ENCODE data around the gene GALP. TPM values are rescaled to one million over a fixed set of nuclear protein-coding genes. Genes with fewer than 3 reads are reported as not detected.
"Not testable (repeated sequence)": the region's sequence is repeated elsewhere in the genome, so short reads cannot be mapped to it uniquely, and the experiment has no call there.

The GALP gene
- total RNA-seq, 4 donors from 2014 or later = not detected

DNA sequence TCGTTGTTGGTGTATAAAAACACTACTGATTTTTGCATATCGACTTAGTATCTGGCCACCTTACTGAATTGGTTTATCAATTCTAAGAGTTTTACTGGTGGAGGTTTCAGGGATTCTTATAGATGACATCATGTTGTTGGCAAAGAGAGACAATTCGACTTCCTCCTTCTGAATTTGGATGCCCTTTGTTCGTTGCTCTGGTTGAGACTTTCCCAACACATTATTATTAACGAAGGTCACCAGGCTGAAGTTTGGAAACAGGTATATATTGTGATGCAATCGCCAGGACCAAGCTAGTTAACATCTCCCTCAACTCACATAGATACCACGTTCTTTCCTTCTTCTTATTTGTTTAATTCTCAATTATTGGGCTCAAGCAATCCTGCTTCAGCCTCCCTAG, 23.9 kb downstream of the GALP start:
- TF ChIP-seq EP300 (IDR thresholded peaks at IDR 0.05) (no peak), POLR2A (IDR thresholded peaks at IDR 0.05) (no peak)
- TF ChIP-seq, protein P1, sequence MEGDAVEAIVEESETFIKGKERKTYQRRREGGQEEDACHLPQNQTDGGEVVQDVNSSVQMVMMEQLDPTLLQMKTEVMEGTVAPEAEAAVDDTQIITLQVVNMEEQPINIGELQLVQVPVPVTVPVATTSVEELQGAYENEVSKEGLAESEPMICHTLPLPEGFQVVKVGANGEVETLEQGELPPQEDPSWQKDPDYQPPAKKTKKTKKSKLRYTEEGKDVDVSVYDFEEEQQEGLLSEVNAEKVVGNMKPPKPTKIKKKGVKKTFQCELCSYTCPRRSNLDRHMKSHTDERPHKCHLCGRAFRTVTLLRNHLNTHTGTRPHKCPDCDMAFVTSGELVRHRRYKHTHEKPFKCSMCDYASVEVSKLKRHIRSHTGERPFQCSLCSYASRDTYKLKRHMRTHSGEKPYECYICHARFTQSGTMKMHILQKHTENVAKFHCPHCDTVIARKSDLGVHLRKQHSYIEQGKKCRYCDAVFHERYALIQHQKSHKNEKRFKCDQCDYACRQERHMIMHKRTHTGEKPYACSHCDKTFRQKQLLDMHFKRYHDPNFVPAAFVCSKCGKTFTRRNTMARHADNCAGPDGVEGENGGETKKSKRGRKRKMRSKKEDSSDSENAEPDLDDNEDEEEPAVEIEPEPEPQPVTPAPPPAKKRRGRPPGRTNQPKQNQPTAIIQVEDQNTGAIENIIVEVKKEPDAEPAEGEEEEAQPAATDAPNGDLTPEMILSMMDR (IDR thresholded peaks at IDR 0.05) = no peak
- H3K27ac ChIP-seq = no peak overlapping the region
- WGBS, 2 donors = 65 to 73% methylated on average over 6 to 7 of the region's 7 CpGs
- no peak for DNase-seq (ENCODE audit: low spot score in 2 of 2)
- H3K4me1 ChIP-seq = no peaks in the 10 kb centered on the region
- H3K9me3 ChIP-seq = peaks cover 0 to 3% (median 0%) of the 10 kb centered on the region in 4 donors
- no peak overlapping the region for H3K4me3 ChIP-seq
- no peaks in the 10 kb centered on the region for H3K36me3 ChIP-seq
- no peaks in the 10 kb centered on the region for H3K27me3 ChIP-seq

DNA sequence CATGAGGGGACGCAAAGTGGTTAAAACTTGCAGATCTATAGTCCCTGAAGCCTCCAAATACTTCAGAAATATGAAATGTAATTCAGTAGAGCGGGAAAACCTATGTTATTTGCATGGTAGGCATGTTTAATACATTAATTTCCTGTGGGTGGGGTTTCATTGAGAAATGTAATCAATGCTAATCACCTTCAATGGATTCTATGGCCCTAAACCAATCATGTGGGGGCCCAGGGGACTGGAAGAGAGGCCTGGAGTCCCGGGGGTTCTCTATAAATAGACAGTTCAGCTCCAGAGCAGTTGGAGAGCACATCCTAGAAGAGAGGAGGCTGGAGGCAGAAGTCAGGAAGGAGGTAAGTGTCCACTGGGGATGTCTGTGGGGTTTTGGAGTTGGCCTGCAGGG, 26.2 kb downstream of the GALP start, which contains the start of gene ZSCAN5C:
TSS of gene ZSCAN5C (plus strand) at position 301 of the 400 bp plus-strand sequence. CDS start 3,641 bp downstream, outside the sequence.
- WGBS, 2 donors = 53 to 67% methylated on average over 3 of the region's 3 CpGs
- Histone ChIP-seq H3K9me3 (no peaks in the 10 kb centered on the region), H3K4me1 (no peaks in the 10 kb centered on the region), H3K36me3 (no peaks in the 10 kb centered on the region), H3K4me3 (no peak within 1 kb of the TSS), H3K27me3 (no peaks in the 10 kb centered on the region), H3K27ac (no peak within 1 kb of the TSS)
- TF ChIP-seq, protein P1 (IDR thresholded peaks at IDR 0.05) = no peak
- no peak for TF ChIP-seq EP300 (IDR thresholded peaks at IDR 0.05)
- no peak for TF ChIP-seq POLR2A (IDR thresholded peaks at IDR 0.05)
- DNase-seq (ENCODE audit: low spot score in 2 of 2) = no peak

GRCh38 chr19:56207581-56207980, 31.8 kb downstream of the GALP start:
- 71 to 81% methylated on average over 5 of the region's 5 CpGs for WGBS, 2 donors
- H3K27me3 ChIP-seq; H3K27ac ChIP-seq; H3K4me1 ChIP-seq; H3K9me3 ChIP-seq; H3K36me3 ChIP-seq; H3K4me3 ChIP-seq; DNase-seq (ENCODE audit: low spot score in 2 of 2): not testable (repeated sequence)

- Histone ChIP-seq H3K27me3 (no peaks in the 10 kb centered on the region), H3K4me1 (no peaks in the 10 kb centered on the region), H3K9me3 (no peaks in the 10 kb centered on the region), H3K4me3 (no peak overlapping the region), H3K27ac (no peak overlapping the region), H3K36me3 (no peaks in the 10 kb centered on the region)
- DNase-seq (ENCODE audit: low spot score in 2 of 2) = no peak
- TF ChIP-seq, protein P1 (IDR thresholded peaks at IDR 0.05) = no peak
- TF ChIP-seq POLR2A (IDR thresholded peaks at IDR 0.05) = no peak
- TF ChIP-seq EP300 (IDR thresholded peaks at IDR 0.05) = no peak
- 85% methylated on average over 12 of the region's 12 CpGs for WGBS, 2 donors
These were observed 33.3 kb downstream of the GALP start for GRCh38 chr19:56209091-56209490.

DNA sequence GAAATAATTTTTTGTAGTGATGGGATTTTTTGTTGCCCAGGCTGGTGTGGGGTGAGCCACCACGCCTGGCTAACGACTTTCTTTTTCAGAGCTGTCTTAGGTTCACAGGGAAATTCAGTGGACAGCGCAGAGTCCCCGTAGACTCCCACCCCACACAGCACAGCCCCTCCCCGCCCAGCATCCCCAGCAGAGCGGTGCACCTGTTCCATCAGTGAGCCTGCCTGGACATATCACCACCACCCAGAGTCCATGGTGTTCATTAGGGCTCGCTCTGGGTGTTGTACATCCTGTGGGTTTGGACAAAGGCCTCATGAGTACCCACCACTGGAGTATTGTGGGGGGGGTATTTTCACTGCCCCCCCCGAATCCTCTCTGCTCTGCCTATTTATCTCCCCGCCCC, 34.2 kb downstream of the GALP start:
- not testable (repeated sequence) for H3K9me3 ChIP-seq; H3K4me1 ChIP-seq; H3K36me3 ChIP-seq; H3K4me3 ChIP-seq; DNase-seq (ENCODE audit: low spot score in 2 of 2); H3K27ac ChIP-seq; H3K27me3 ChIP-seq
- 84 to 88% methylated on average over 9 of the region's 9 CpGs for WGBS, 2 donors

GRCh38 chr19:56211718-56212117, 35.9 kb downstream of the GALP start:
- H3K9me3 ChIP-seq = no peaks in the 10 kb centered on the region
- no peak for DNase-seq (ENCODE audit: low spot score in 2 of 2)
- no peak overlapping the region for H3K4me3 ChIP-seq
- WGBS, 2 donors = 51 to 52% methylated on average over 4 of the region's 4 CpGs
- H3K27ac ChIP-seq = no peak overlapping the region
- H3K27me3 ChIP-seq = no peaks in the 10 kb centered on the region
- no peaks in the 10 kb centered on the region for H3K36me3 ChIP-seq
- no peak for TF ChIP-seq EP300 (IDR thresholded peaks at IDR 0.05)
- TF ChIP-seq, protein P1 (IDR thresholded peaks at IDR 0.05) = no peak
- TF ChIP-seq POLR2A (IDR thresholded peaks at IDR 0.05) = no peak
- H3K4me1 ChIP-seq = no peaks in the 10 kb centered on the region
